B cell (primary cell): ENCODE measurements around the gene ADGRD1. TPM values are rescaled to one million over a fixed set of nuclear protein-coding genes. Genes with fewer than 3 reads are reported as not detected.
"Not testable (repeated sequence)": the region's sequence is repeated elsewhere in the genome, so short reads cannot be mapped to it uniquely, and the experiment has no call there.

Experiments used
- ATAC-seq: fragments of 200-7000 bp; cut with Tn5 transposase; one replicate; pipeline ENCODE4 v1.10.0; 2021; ENCODE audit warnings: low read depth, mild to moderate bottlenecking, moderate number of reproducible peaks, moderate library complexity
- CTCF ChIA-PET: fragments of 350-600 bp; sonication (Branson Sonifier 250); formaldehyde crosslinking; loops from one replicate; lab custom pipeline; 2021; ENCODE audit warnings: antibody characterized with exemption, inconsistent platforms; lab: Charles Lee
- POLR2A ChIA-PET: fragments of 350-600 bp; sonication (Branson Sonifier 250); formaldehyde crosslinking; loops from one replicate; lab custom pipeline; 2021; ENCODE audit warnings: antibody characterized with exemption; lab: Charles Lee
- DNase-seq: peaks from one replicate; pipeline ENCODE4 v3.0.0; 2013
- H2AFZ ChIP-seq: 2 replicates; pipeline ENCODE4 v1.6.1; 2012; ENCODE audit warnings: mild to moderate bottlenecking, low read depth, low read length; ENCODE audit not compliant: insufficient read depth, poor library complexity, severe bottlenecking
- H3K27ac ChIP-seq, 2 donors: 1 replicate in 1 of 2; 2 replicates in 1 of 2; pipeline ENCODE4 v1.5.1; 2012 to 2013; ENCODE audit warnings: low read length in 2 of 2, mild to moderate bottlenecking in 2 of 2, moderate library complexity in 1 of 2
- H3K27me3 ChIP-seq, 4 experiments: fragments of 200-600 bp in 1 of 4; sonication (generic) in 1 of 4; replicated peaks in 1 of 4; 1 replicate in 2 of 4; 2 replicates in 2 of 4; pipeline versions ENCODE4 v1.6.1 to v1.7.0; 2013 to 2016; ENCODE audit warnings: low read length in 3 of 4, mild to moderate bottlenecking in 2 of 4, mixed read lengths in 1 of 4, moderate library complexity in 1 of 4; ENCODE audit not compliant: insufficient read depth in 4 of 4, control insufficient read depth in 3 of 4; ENCODE audit errors: control extremely low read depth in 1 of 4
- H3K36me3 ChIP-seq, 2 experiments: replicated peaks in 1 of 2; 1 replicate in 1 of 2; 2 replicates in 1 of 2; pipeline versions ENCODE4 v1.6.1 to v1.7.1; 2013; ENCODE audit warnings: low read length in 1 of 2; ENCODE audit not compliant: insufficient read depth in 2 of 2, control insufficient read depth in 1 of 2; ENCODE audit errors: control extremely low read depth in 1 of 2, extremely low read depth in 1 of 2
- H3K4me1 ChIP-seq, 2 donors: fragments of 200-600 bp in 1 of 2; sonication (generic) in 1 of 2; 1 replicate in 1 of 2; 2 replicates in 1 of 2; pipeline versions ENCODE4 v1.5.1 to v1.6.1; 2013 to 2017; ENCODE audit warnings: low read length in 2 of 2; ENCODE audit not compliant: control insufficient read depth in 2 of 2, insufficient read depth in 2 of 2
- H3K4me2 ChIP-seq: replicated peaks from 2 replicates; pipeline ENCODE3; 2012; ENCODE audit warnings: mild to moderate bottlenecking, low read depth, low read length; ENCODE audit not compliant: poor library complexity, severe bottlenecking
- H3K4me3 ChIP-seq, 5 experiments: fragments of 200-600 bp in 1 of 5; sonication (generic) in 1 of 5; 1 replicate in 3 of 5; 2 replicates in 2 of 5; pipeline versions ENCODE4 v1.5.1 to v1.7.0; 2011 to 2016; ENCODE audit warnings: low read length in 4 of 5, mild to moderate bottlenecking in 4 of 5, low read depth in 2 of 5, control low read depth in 1 of 5, moderate library complexity in 1 of 5; ENCODE audit not compliant: insufficient read depth in 1 of 5; ENCODE audit errors: control extremely low read depth in 1 of 5, extremely low read depth in 1 of 5
- H3K79me2 ChIP-seq: fragments of 200-600 bp; sonication (generic); one replicate; pipeline ENCODE4 v1.6.0; 2016; ENCODE audit warnings: low read length; ENCODE audit not compliant: control insufficient read depth, insufficient read depth
- H3K9ac ChIP-seq: fragments of 200-600 bp; sonication (generic); 2 replicates; pipeline ENCODE4 v1.6.1; 2017; ENCODE audit warnings: mild to moderate bottlenecking, low read length, moderate library complexity
- H3K9me3 ChIP-seq, 3 donors: one replicate each; pipeline versions ENCODE4 v1.6.1 to v1.7.1; 2013; ENCODE audit warnings: low read length in 2 of 3; ENCODE audit not compliant: control insufficient read depth in 2 of 3, insufficient read depth in 1 of 3; ENCODE audit errors: control extremely low read depth in 1 of 3
- H4K20me1 ChIP-seq: 2 replicates; pipeline ENCODE4 v1.6.0; 2012; ENCODE audit warnings: mild to moderate bottlenecking, low read length; ENCODE audit not compliant: insufficient read depth, control insufficient read depth, poor library complexity, severe bottlenecking
- H3K27ac Mint-ChIP-seq: one replicate; pipeline ENCODE4 v1.8.0; 2021; ENCODE audit warnings: mixed read lengths
- H3K27me3 Mint-ChIP-seq: one replicate; pipeline ENCODE4 v1.8.0; 2021; ENCODE audit warnings: mixed read lengths
- H3K4me1 Mint-ChIP-seq: one replicate; pipeline ENCODE4 v1.8.0; 2021; ENCODE audit warnings: mixed read lengths
- H3K4me3 Mint-ChIP-seq: one replicate; pipeline ENCODE4 v1.8.0; 2021; ENCODE audit warnings: mixed read lengths
- H3K9me3 Mint-ChIP-seq: one replicate; pipeline ENCODE4 v1.8.0; 2022; ENCODE audit warnings: mixed read lengths; ENCODE audit not compliant: insufficient read depth
- CTCF ChIP-seq: fragments of 200-600 bp; IDR thresholded peaks from one replicate; pipeline ENCODE4 v1.8.0; 2022; ENCODE audit warnings: antibody characterized with exemption, mild to moderate bottlenecking
- EZH2 ChIP-seq: IDR thresholded peaks from 2 replicates; pipeline ENCODE4 v1.6.1; 2012; ENCODE audit warnings: borderline replicate concordance, low read depth, mild to moderate bottlenecking, moderate library complexity, low read length; ENCODE audit not compliant: insufficient read depth, poor library complexity, severe bottlenecking
- WGBS: methylation state at CpG from one replicate; pipeline ENCODE4 v1.1.5; 2013; ENCODE audit warnings: missing lambda C conversion rate; ENCODE audit not compliant: insufficient coverage; 5-methylcytosine and 5-hydroxymethylcytosine counted together
- intact Hi-C: fragments of 100-400 bp; cut with micrococcal nuclease; formaldehyde crosslinking; loops from one replicate; pipeline ENCODE4 v1.10.0; 2022
- polyA plus RNA-seq: library from polyadenylated mRNA; depleted of rRNA; stranded (reverse); fragments of >200 nt; gene quantifications from 2 replicates; pipeline ENCODE4 v1.2.3, GENCODE V29; 2012
- total RNA-seq, 2 donors: library from RNA; stranded (reverse); fragments of 120-200 nt in 1 of 2; gene quantifications; 1 replicate in 1 of 2; 2 replicates in 1 of 2; pipeline versions ENCODE4 v1.2.3 to v1.2.4, GENCODE V29; 2013 to 2022

Gene ADGRD1
- total and polyA plus RNA-seq, 2 donors (not counting 1 experiment from before 2014, with no cell fraction given) = 1.1 to 2.2 TPM

GRCh38 chr12:131128966-131129619 lies 175.4 kb downstream of the ADGRD1 start:
- H3K4me3 Mint-ChIP-seq, H3K4me3 ChIP-seq, H3K27ac ChIP-seq, H3K4me1 ChIP-seq, H3K4me2 ChIP-seq, H2AFZ ChIP-seq, H3K27me3 Mint-ChIP-seq, DNase-seq, H3K9me3 Mint-ChIP-seq, H3K9ac ChIP-seq, POLR2A ChIA-PET, H3K27me3 ChIP-seq, H3K27ac Mint-ChIP-seq, intact Hi-C loops, H3K4me1 Mint-ChIP-seq, H3K9me3 ChIP-seq, H3K36me3 ChIP-seq, H3K79me2 ChIP-seq, H4K20me1 ChIP-seq, ATAC-seq: not testable (repeated sequence)
- CTCF ChIA-PET = interaction anchor here (1.7 to 2.7 kb wide), 2 partner anchors 25 to 213 kb away, joined by 8 to 11 read pairs; no protein-coding TSS in a partner anchor
- WGBS = 84% methylated on average over 17 of the region's 20 CpGs

GRCh38 chr12:131129839-131130238 lies 176.1 kb downstream of the ADGRD1 start:
- no peak overlapping the region for H3K4me3 ChIP-seq
- Mint-ChIP-seq H3K4me1 (no peaks in the 10 kb centered on the region), H3K9me3 (no peaks in the 10 kb centered on the region), H3K4me3 (no peak overlapping the region), H3K27me3 (no peaks in the 10 kb centered on the region), H3K27ac (no peak overlapping the region)
- no peak overlapping the region for H3K4me2 ChIP-seq
- H3K27ac ChIP-seq = no peak overlapping the region
- intact Hi-C loops = no loop called here
- WGBS = 82% methylated on average over 5 of the region's 11 CpGs
- H3K27me3 ChIP-seq = peaks cover 0 to 7% (median 0%) of the 10 kb centered on the region in 4 experiments
- peaks cover 0 to 3% of the 10 kb centered on the region in 2 donors for H3K4me1 ChIP-seq
- ATAC-seq = no peak
- POLR2A ChIA-PET = no interaction called here
- no peak overlapping the region for H3K9ac ChIP-seq
- no peak for TF ChIP-seq EZH2
- no peak for TF ChIP-seq CTCF
- no peaks in the 10 kb centered on the region for H3K36me3 ChIP-seq
- DNase-seq = no peak
- H3K79me2 ChIP-seq = no peaks in the 10 kb centered on the region
- no peak overlapping the region for H2AFZ ChIP-seq
- H4K20me1 ChIP-seq = no peaks in the 10 kb centered on the region
- H3K9me3 ChIP-seq = peaks cover 0 to 3% (median 0%) of the 10 kb centered on the region in 3 donors
- CTCF ChIA-PET = interaction anchor here (7.6 kb wide), 1 partner anchor 214 kb away, joined by 102 read pairs; no protein-coding TSS in a partner anchor
